Lung microvascular endothelial cell (primary cell): ENCODE results near the gene DCHS1. TPM values are rescaled to one million over a fixed set of nuclear protein-coding genes. Genes with fewer than 3 reads are reported as not detected.

Source experiments
- DNase-seq, 2 donors: peaks; one replicate each; pipeline versions ENCODE4 v3.0.0 to v3.0.0-alpha.2; 2010; ENCODE audit warnings: low read depth in 2 of 2
- total RNA-seq: library from RNA; depleted of rRNA; stranded (reverse); fragments of >200 nt; gene quantifications from 2 replicates; pipeline ENCODE4 v1.2.1, GENCODE V29; 2014

The DCHS1 gene
- total RNA-seq, 1 donor from 2014 or later: 46.2 TPM

GRCh38 chr11:6615046-6615445, 40.6 kb downstream of the DCHS1 start:
- no peak for DNase-seq

- DNase-seq: no peak
These were observed 41.2 kb downstream of the DCHS1 start for GRCh38 chr11:6614446-6614845.

- DNase-seq: no peak
These were observed 42.1 kb downstream of the DCHS1 start for GRCh38 chr11:6613496-6613895.

GRCh38 chr11:6612213-6613041, 43.2 kb downstream of the DCHS1 start, which contains the start of gene TAF10:
Gene TAF10 (minus strand): TSS chr11:6612216. CDS start chr11:6612189, 27 bp downstream.
- DNase-seq: peak; percentile 97 to 98

- no peak for DNase-seq
These were observed 43.7 kb downstream of the DCHS1 start for GRCh38 chr11:6611963-6612212.

- peak; percentile 46 for DNase-seq
These were observed 44.3 kb downstream of the DCHS1 start for GRCh38 chr11:6611092-6611962.

- no peak for DNase-seq
These were observed 45.0 kb downstream of the DCHS1 start for GRCh38 chr11:6610591-6610990.

GRCh38 chr11:6609502-6610015, 46.0 kb downstream of the DCHS1 start:
- no peak for DNase-seq

- DNase-seq: no peak
These were observed 46.7 kb downstream of the DCHS1 start for GRCh38 chr11:6608726-6609501.

GRCh38 chr11:6608011-6608410, 47.6 kb downstream of the DCHS1 start:
- no peak for DNase-seq

- DNase-seq: no peak
These were observed 48.3 kb downstream of the DCHS1 start for GRCh38 chr11:6607190-6607795.

- peak; percentile 89 to 95 for DNase-seq
These were observed 49.0 kb downstream of the DCHS1 start for GRCh38 chr11:6606471-6607189.

GRCh38 chr11:6604790-6605189, 50.8 kb downstream of the DCHS1 start:
- no peak for DNase-seq

- DNase-seq: peak; percentile 77 to 81
These were observed 51.5 kb downstream of the DCHS1 start for GRCh38 chr11:6604081-6604626.

- peak; percentile 94 to 95 for DNase-seq
These were observed 52.1 kb downstream of the DCHS1 start, which contains the start of the genes ILK and RRP8 for GRCh38 chr11:6603287-6604080. Gene ILK (plus strand): TSS chr11:6603774. CDS start chr11:6604272, 498 bp downstream. Gene RRP8 (minus strand): TSS chr11:6603616. CDS start chr11:6603502, 114 bp downstream.

GRCh38 chr11:6602096-6602940, 53.3 kb downstream of the DCHS1 start:
- DNase-seq: no peak

GRCh38 chr11:6601041-6601461, 54.6 kb downstream of the DCHS1 start:
- DNase-seq: no peak

GRCh38 chr11:6599881-6600390, 55.7 kb downstream of the DCHS1 start:
- no peak for DNase-seq
